ENCODE measurements around the gene KRT17. TPM values are rescaled to one million over a fixed set of nuclear protein-coding genes. Genes with fewer than 3 reads are reported as not detected.
"Not testable (repeated sequence)": the region's sequence is repeated elsewhere in the genome, so short reads cannot be mapped to it uniquely, and the experiment has no call there.

Gene KRT17
- total RNA-seq, 2 experiments from 2014 or later: not detected

DNA sequence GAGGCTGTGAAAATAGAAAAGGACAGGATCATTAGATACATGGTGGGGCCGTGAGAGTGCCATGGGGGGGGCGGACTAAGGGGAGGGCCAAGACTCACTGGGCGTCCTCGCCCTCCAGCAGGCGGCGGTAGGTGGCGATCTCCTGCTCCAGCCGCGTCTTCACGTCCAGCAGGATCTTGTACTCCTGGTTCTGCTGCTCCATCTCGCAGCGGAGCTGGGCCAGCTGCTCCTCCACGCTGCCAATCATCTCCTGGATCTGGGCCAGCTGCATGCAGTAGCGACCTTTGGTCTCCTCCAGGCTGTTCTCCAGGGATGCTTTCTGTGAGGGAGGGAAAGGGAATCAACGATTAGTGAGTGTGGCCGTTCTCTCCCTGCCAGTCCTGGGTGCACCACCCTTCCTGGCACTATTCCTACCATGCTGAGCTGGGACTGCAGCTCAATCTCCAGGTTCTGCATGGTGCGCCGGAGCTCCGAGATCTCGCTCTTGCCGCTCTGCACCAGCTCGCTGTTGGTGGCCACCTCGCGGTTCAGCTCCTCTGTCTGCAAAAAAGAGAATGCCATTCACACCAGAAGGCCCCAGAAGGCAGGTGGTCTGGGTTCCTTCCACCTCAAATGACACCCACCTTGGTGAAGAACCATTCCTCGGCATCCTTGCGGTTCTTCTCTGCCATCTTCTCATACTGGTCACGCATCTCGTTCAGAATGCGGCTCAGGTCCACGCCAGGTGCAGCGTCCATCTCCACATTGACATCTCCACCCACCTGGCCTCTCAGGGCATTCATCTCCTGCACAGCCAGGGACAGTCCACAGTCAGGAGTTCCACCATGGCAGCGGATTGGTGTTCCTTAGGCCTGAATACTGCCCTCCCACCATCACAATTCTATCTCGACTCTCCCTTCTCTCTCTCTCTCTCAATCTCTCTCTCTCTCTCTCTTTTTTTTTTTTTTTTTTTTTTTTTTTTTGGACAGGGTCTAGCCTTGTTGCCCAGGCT lies 40.9 kb downstream of the KRT17 start:
- no peak overlapping the region for H3K27ac Mint-ChIP-seq
- H3K9me3 Mint-ChIP-seq: no peaks in the 10 kb centered on the region
- no peaks in the 10 kb centered on the region for H3K36me3 Mint-ChIP-seq
- H3K4me1 Mint-ChIP-seq: no peaks in the 10 kb centered on the region
- DNase-seq: no peak
- no peak overlapping the region for H3K4me3 Mint-ChIP-seq
- H3K27me3 Mint-ChIP-seq: peaks cover 33% of the 10 kb centered on the region

GRCh38 chr17:41582061-41582968 lies 42.1 kb downstream of the KRT17 start:
- DNase-seq, H3K27ac Mint-ChIP-seq, H3K4me3 Mint-ChIP-seq, H3K36me3 Mint-ChIP-seq, H3K9me3 Mint-ChIP-seq, H3K4me1 Mint-ChIP-seq: not testable (repeated sequence)
- peaks cover 43% of the 10 kb centered on the region for H3K27me3 Mint-ChIP-seq

GRCh38 chr17:41581366-41582060 lies 42.9 kb downstream of the KRT17 start:
- Mint-ChIP-seq H3K27me3 (peaks cover 48% of the 10 kb centered on the region), H3K4me3 (no peak overlapping the region), H3K4me1 (no peaks in the 10 kb centered on the region), H3K36me3 (no peaks in the 10 kb centered on the region), H3K9me3 (no peaks in the 10 kb centered on the region), H3K27ac (no peak overlapping the region)
- DNase-seq: no peak

DNA sequence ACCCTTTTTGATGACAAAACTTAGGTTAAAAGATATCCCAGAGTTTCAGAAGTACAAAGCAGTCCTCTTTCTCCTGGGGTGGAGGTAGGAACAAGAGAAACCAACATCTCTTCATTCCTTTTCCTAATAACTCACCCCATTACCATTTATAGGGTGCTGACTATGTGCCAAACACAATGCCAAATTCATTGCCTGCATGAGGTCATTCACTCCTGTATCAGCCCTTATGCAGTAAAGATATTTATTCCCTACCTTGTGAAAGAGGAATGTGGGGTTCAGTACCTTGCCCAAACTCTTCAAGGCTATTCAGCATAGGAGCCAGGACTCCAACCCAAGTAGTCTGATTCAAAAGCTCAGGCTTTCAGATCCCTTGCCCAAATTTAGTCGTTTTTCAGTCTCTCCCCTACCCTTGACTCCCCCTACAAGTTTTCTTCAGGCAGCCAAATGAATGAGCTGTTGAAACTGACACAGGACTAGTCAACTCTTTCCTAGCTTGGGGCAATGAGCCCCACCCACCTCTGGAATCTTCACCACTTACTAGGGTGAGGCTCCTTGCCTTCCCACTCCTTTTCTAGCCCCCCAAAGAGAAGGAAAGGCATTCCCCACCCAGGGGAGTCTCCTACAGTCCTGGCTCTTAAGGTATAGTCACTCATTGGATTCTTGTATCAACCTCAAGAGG lies 43.5 kb downstream of the KRT17 start:
- Mint-ChIP-seq H3K4me1 (no peaks in the 10 kb centered on the region), H3K36me3 (no peaks in the 10 kb centered on the region), H3K27me3 (peaks cover 53% of the 10 kb centered on the region), H3K27ac (no peak overlapping the region), H3K9me3 (no peaks in the 10 kb centered on the region), H3K4me3 (no peak overlapping the region)
- DNase-seq: no peak

- H3K27me3 Mint-ChIP-seq: peaks cover 57% of the 10 kb centered on the region
- no peak overlapping the region for H3K27ac Mint-ChIP-seq
- H3K4me3 Mint-ChIP-seq: no peak overlapping the region
Measured at GRCh38 chr17:41580244-41580575, 44.2 kb downstream of the KRT17 start.

DNA sequence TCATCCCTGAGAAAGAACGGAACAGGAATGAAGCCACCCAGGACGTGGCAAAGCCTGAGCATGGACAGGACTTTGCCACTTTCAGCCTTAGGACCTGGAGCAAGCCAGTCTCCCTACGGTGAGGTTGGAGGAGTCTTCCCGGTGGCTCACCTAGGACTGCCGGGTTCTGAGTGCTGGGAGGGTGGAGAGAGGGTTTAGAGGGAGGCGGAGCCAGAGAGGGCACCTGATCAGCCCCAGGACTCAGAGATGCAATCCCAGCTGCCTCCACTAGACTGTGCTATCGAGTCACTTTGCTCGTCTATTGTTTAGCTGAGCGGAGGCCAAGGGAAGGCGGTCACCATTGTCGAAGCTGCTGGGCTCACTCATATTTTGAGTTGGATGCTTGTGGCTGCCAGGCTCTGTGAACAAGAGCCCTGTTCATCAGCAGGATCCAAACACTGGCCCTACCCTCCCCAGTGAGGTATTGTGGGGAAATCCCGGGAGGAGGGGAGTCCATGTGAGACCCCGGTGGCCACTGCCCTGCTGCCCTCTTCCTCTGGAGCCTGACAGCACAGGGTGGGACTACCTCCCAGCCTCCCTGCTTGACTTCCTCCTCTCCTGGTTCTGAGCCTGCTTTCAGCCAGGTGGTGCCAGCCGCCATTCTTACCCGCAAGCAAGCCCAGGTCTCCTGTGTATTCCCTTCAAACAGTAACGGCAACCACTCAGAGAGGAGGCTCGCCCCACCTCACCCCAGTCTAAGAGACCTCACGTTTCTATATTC lies 44.7 kb downstream of the KRT17 start:
- Mint-ChIP-seq H3K27me3 (peaks cover 60% of the 10 kb centered on the region), H3K4me3 (no peak overlapping the region), H3K4me1 (no peaks in the 10 kb centered on the region), H3K27ac (no peak overlapping the region), H3K36me3 (no peaks in the 10 kb centered on the region), H3K9me3 (no peaks in the 10 kb centered on the region)
- peak; percentile 74 for DNase-seq

More at GRCh38 chr17:41580244-41580575, 44.2 kb downstream of the KRT17 start:
- Mint-ChIP-seq H3K9me3 (no peaks in the 10 kb centered on the region), H3K36me3 (no peaks in the 10 kb centered on the region), H3K4me1 (no peaks in the 10 kb centered on the region)
- no peak for DNase-seq

DNA sequence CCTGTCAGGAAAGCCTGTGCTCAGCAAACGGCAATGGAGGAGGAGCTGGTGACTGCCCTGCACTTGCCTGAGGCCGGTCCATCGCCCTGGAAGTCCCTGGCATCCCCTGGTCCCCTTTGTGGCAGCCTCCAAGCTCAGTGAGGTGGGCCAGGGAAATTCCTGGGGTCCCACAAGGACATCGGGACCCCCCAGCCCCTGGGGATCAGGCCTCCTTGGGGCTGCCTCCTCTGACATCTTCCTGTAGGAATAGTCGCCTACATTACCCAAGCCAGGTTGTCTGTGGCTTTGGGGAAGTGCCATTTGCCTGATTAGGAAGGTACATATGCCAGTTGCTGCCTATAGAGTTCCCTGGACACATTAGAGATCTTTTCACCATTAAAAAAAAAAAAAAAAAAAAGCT lies 45.4 kb downstream of the KRT17 start:
- Mint-ChIP-seq H3K27ac (no peak overlapping the region), H3K4me1 (no peaks in the 10 kb centered on the region), H3K27me3 (peaks cover 65% of the 10 kb centered on the region), H3K9me3 (no peaks in the 10 kb centered on the region), H3K4me3 (no peak overlapping the region), H3K36me3 (no peaks in the 10 kb centered on the region)
- no peak for DNase-seq

DNA sequence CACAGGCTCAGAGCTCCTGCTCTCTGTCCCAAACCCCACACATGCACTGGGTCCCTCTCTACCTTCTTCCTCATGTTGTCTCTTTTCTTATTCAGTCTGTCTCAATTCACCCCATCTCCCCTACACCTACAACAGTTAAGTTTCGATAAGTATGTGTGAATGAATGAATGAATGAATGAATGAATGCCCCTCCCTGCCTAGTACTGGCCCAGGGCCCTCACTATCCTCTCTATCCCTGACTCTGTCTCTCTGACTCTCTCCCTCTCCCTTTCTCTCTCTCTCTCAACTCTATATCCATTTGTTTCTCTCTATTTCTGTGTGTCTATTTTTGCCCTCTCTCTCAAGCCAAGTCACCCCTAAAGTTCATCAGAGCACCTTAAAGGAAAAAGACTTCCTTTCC lies 45.8 kb downstream of the KRT17 start:
- Mint-ChIP-seq H3K9me3 (no peaks in the 10 kb centered on the region), H3K4me3 (no peak overlapping the region), H3K4me1 (no peaks in the 10 kb centered on the region), H3K36me3 (no peaks in the 10 kb centered on the region), H3K27me3 (peaks cover 69% of the 10 kb centered on the region), H3K27ac (no peak overlapping the region)
- no peak for DNase-seq

DNA sequence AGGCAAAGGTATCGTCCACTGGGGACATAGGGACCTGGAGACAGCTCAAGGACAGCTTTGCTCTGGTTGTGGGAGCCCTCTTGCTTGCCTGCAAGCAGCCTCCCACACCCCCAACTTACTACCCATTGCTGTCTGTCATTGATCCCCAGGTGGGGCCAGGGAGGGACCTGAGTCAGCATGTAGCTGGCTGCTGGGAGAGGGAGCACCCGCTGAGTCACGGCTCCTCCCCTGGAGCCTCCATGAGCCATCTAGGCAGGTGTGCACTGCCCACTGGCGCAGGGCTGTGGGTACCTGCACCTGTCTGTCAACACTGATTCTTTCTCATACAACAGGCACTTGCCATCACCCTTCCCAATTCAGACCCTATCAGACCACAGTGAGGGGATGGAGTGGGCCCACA lies 47.6 kb downstream of the KRT17 start:
- not testable (repeated sequence) for DNase-seq, H3K9me3 Mint-ChIP-seq, H3K4me3 Mint-ChIP-seq, H3K4me1 Mint-ChIP-seq, H3K36me3 Mint-ChIP-seq, H3K27ac Mint-ChIP-seq
- peaks cover 77% of the 10 kb centered on the region for H3K27me3 Mint-ChIP-seq

- Mint-ChIP-seq H3K27me3 (peaks cover 77% of the 10 kb centered on the region), H3K4me3 (no peak overlapping the region), H3K36me3 (no peaks in the 10 kb centered on the region), H3K27ac (no peak overlapping the region), H3K4me1 (no peaks in the 10 kb centered on the region), H3K9me3 (no peaks in the 10 kb centered on the region)
- DNase-seq: no peak
Measured at GRCh38 chr17:41575336-41575735, 49.0 kb downstream of the KRT17 start.

- Mint-ChIP-seq H3K4me1 (peaks cover 8% of the 10 kb centered on the region), H3K4me3 (no peak within 1 kb of the TSS), H3K27ac (no peak within 1 kb of the TSS), H3K27me3 (peaks cover 57% of the 10 kb centered on the region), H3K36me3 (peaks cover 6% of the 10 kb centered on the region), H3K9me3 (peaks cover 12% of the 10 kb centered on the region)
- no peak for DNase-seq
Measured at GRCh38 chr17:41571561-41572434, 52.6 kb downstream of the KRT17 start, which contains the start of gene KRT9. KRT9 (minus strand) TSS chr17:41572059; CDS start chr17:41571992, 67 bp downstream.

Measured in activated naive CD8-positive, alpha-beta T cell treated with anti-CD3 and anti-CD28 coated beads for 36 hours (primary cell).